Progenitor cell of endocrine pancreas (in vitro differentiated cells): ENCODE results near the gene OR2Y1. TPM values are rescaled to one million over a fixed set of nuclear protein-coding genes. Genes with fewer than 3 reads are reported as not detected.

Experiments
- DNase-seq: peaks from one replicate; pipeline ENCODE4 v3.0.0; 2021; ENCODE audit warnings: low spot score; ENCODE audit not compliant: unreplicated experiment
- H3K27ac Mint-ChIP-seq: 2 replicates; pipeline ENCODE4 v1.8.0; 2021; ENCODE audit warnings: mild to moderate bottlenecking, moderate library complexity, mixed read lengths
- H3K27me3 Mint-ChIP-seq: 2 replicates; pipeline ENCODE4 v1.8.0; 2021; ENCODE audit warnings: mixed read lengths
- H3K36me3 Mint-ChIP-seq: 2 replicates; pipeline ENCODE4 v1.8.0; 2022; ENCODE audit warnings: mixed read lengths; ENCODE audit not compliant: insufficient read depth
- H3K4me1 Mint-ChIP-seq: 2 replicates; pipeline ENCODE4 v1.8.0; 2021; ENCODE audit warnings: low read depth, mixed read lengths
- H3K4me3 Mint-ChIP-seq: 2 replicates; pipeline ENCODE4 v1.8.0; 2021; ENCODE audit warnings: low read depth, mild to moderate bottlenecking, moderate library complexity, mixed read lengths
- H3K9me3 Mint-ChIP-seq: 2 replicates; pipeline ENCODE4 v1.8.0; 2021; ENCODE audit warnings: low read depth, mixed read lengths
- CTCF ChIP-seq: fragments of 200-600 bp; sonication (generic); IDR thresholded peaks from one replicate; pipeline ENCODE4 v1.5.0; 2021; ENCODE audit warnings: antibody characterized with exemption, mild to moderate bottlenecking; ENCODE audit not compliant: unreplicated experiment
- total RNA-seq: library from RNA; stranded (reverse); gene quantifications from 2 replicates; pipeline ENCODE4 v1.2.1, GENCODE V29; 2021

The OR2Y1 gene
- total RNA-seq, 1 donor from 2014 or later: not detected

GRCh38 chr5:180779985-180780610 lies 40.2 kb upstream of the OR2Y1 start:
- no peak for TF ChIP-seq CTCF
- Mint-ChIP-seq H3K36me3 (no peaks in the 10 kb centered on the region), H3K27ac (no peak overlapping the region), H3K4me3 (no peak overlapping the region), H3K27me3 (peaks cover 16% of the 10 kb centered on the region), H3K4me1 (peaks cover under 1% of the 10 kb centered on the region), H3K9me3 (peaks cover 3% of the 10 kb centered on the region)
- no peak for DNase-seq

GRCh38 chr5:180777475-180777874 lies 37.6 kb upstream of the OR2Y1 start:
- no peak for TF ChIP-seq CTCF

GRCh38 chr5:180776376-180776775 lies 36.5 kb upstream of the OR2Y1 start:
- no peak for DNase-seq
- Mint-ChIP-seq H3K27me3 (peaks cover 17% of the 10 kb centered on the region), H3K4me3 (no peak overlapping the region), H3K27ac (no peak overlapping the region), H3K9me3 (peaks cover 8% of the 10 kb centered on the region), H3K4me1 (no peaks in the 10 kb centered on the region), H3K36me3 (peaks cover 2% of the 10 kb centered on the region)
- no peak for TF ChIP-seq CTCF

More at GRCh38 chr5:180777475-180777874, 37.6 kb upstream of the OR2Y1 start:
- no peak for DNase-seq
- H3K36me3 Mint-ChIP-seq: no peaks in the 10 kb centered on the region
- H3K27me3 Mint-ChIP-seq: peaks cover 21% of the 10 kb centered on the region
- no peaks in the 10 kb centered on the region for H3K4me1 Mint-ChIP-seq
- no peak overlapping the region for H3K27ac Mint-ChIP-seq
- H3K9me3 Mint-ChIP-seq: peaks cover 8% of the 10 kb centered on the region
- no peak overlapping the region for H3K4me3 Mint-ChIP-seq

- no peak for TF ChIP-seq CTCF
- peaks cover 8% of the 10 kb centered on the region for H3K9me3 Mint-ChIP-seq
- H3K36me3 Mint-ChIP-seq: peaks cover 2% of the 10 kb centered on the region
- no peak for DNase-seq
- H3K27me3 Mint-ChIP-seq: peaks cover 17% of the 10 kb centered on the region
- H3K4me1 Mint-ChIP-seq: no peaks in the 10 kb centered on the region
- H3K4me3 Mint-ChIP-seq: no peak overlapping the region
- H3K27ac Mint-ChIP-seq: no peak overlapping the region
Measured at GRCh38 chr5:180775624-180776023, 35.8 kb upstream of the OR2Y1 start.

GRCh38 chr5:180771839-180772238 lies 32.0 kb upstream of the OR2Y1 start:
- H3K4me1 Mint-ChIP-seq: no peaks in the 10 kb centered on the region
- no peak for TF ChIP-seq CTCF
- peaks cover 13% of the 10 kb centered on the region for H3K27me3 Mint-ChIP-seq
- no peak overlapping the region for H3K27ac Mint-ChIP-seq
- no peak for DNase-seq
- peaks cover 2% of the 10 kb centered on the region for H3K36me3 Mint-ChIP-seq
- H3K9me3 Mint-ChIP-seq: peaks cover 20% of the 10 kb centered on the region
- H3K4me3 Mint-ChIP-seq: no peak overlapping the region
